Osteocyte (in vitro differentiated cells): ENCODE data around the gene EXOC6. TPM values are rescaled to one million over a fixed set of nuclear protein-coding genes. Genes with fewer than 3 reads are reported as not detected.
"Not testable (repeated sequence)": the region's sequence is repeated elsewhere in the genome, so short reads cannot be mapped to it uniquely, and the experiment has no call there.

Experiments
- DNase-seq: peaks from one replicate; pipeline ENCODE4 v3.0.0; 2021; ENCODE audit warnings: mixed read lengths; ENCODE audit not compliant: unreplicated experiment; ENCODE audit errors: extremely low spot score
- H3K27ac Mint-ChIP-seq: one replicate; pipeline ENCODE4 v1.8.0; 2021; ENCODE audit warnings: mild to moderate bottlenecking, mixed read lengths; ENCODE audit not compliant: unreplicated experiment
- H3K27me3 Mint-ChIP-seq: one replicate; pipeline ENCODE4 v1.8.0; 2021; ENCODE audit warnings: mixed read lengths; ENCODE audit not compliant: unreplicated experiment
- H3K36me3 Mint-ChIP-seq: one replicate; pipeline ENCODE4 v1.8.0; 2021; ENCODE audit warnings: mixed read lengths; ENCODE audit not compliant: unreplicated experiment
- H3K4me1 Mint-ChIP-seq: one replicate; pipeline ENCODE4 v1.8.0; 2021; ENCODE audit warnings: mixed read lengths; ENCODE audit not compliant: unreplicated experiment
- H3K4me3 Mint-ChIP-seq: one replicate; pipeline ENCODE4 v1.8.0; 2021; ENCODE audit warnings: mild to moderate bottlenecking, moderate library complexity, mixed read lengths; ENCODE audit not compliant: unreplicated experiment
- H3K9me3 Mint-ChIP-seq: one replicate; pipeline ENCODE4 v1.8.0; 2021; ENCODE audit warnings: mixed read lengths; ENCODE audit not compliant: unreplicated experiment
- CTCF ChIP-seq: fragments of 200-600 bp; sonication (generic); IDR thresholded peaks from 2 replicates; pipeline ENCODE4 v1.5.0; 2021; ENCODE audit warnings: antibody characterized with exemption, mild to moderate bottlenecking, moderate library complexity
- total RNA-seq: library from RNA; stranded (reverse); gene quantifications from 2 replicates; pipeline ENCODE4 v1.2.1, GENCODE V29; 2021

The EXOC6 gene
- total RNA-seq, 1 donor from 2014 or later, result 8.5 TPM

GRCh38 chr10:92901819-92902251 is 53.5 kb downstream of the EXOC6 start:
- TF ChIP-seq CTCF, result no peak
- no peak for DNase-seq
- Mint-ChIP-seq H3K9me3 (no peaks in the 10 kb centered on the region), H3K27me3 (no peaks in the 10 kb centered on the region), H3K36me3 (peaks cover 9% of the 10 kb centered on the region), H3K27ac (no peak overlapping the region), H3K4me3 (no peak overlapping the region), H3K4me1 (no peaks in the 10 kb centered on the region)

GRCh38 chr10:92903633-92904032 is 55.3 kb downstream of the EXOC6 start:
- Mint-ChIP-seq H3K9me3 (no peaks in the 10 kb centered on the region), H3K36me3 (peaks cover 9% of the 10 kb centered on the region), H3K27ac (no peak overlapping the region), H3K4me1 (no peaks in the 10 kb centered on the region), H3K4me3 (no peak overlapping the region), H3K27me3 (no peaks in the 10 kb centered on the region)
- DNase-seq, result no peak
- TF ChIP-seq CTCF, result no peak

GRCh38 chr10:92907280-92907679 is 59.0 kb downstream of the EXOC6 start:
- Mint-ChIP-seq H3K9me3 (no peaks in the 10 kb centered on the region), H3K4me1 (no peaks in the 10 kb centered on the region), H3K36me3 (peaks cover 9% of the 10 kb centered on the region), H3K27ac (no peak overlapping the region), H3K4me3 (no peak overlapping the region), H3K27me3 (no peaks in the 10 kb centered on the region)
- DNase-seq, result no peak
- TF ChIP-seq CTCF, result no peak

- H3K27ac Mint-ChIP-seq, H3K4me3 Mint-ChIP-seq, DNase-seq, H3K9me3 Mint-ChIP-seq, H3K36me3 Mint-ChIP-seq, H3K27me3 Mint-ChIP-seq, H3K4me1 Mint-ChIP-seq: not testable (repeated sequence)
These were observed 64.3 kb downstream of the EXOC6 start for GRCh38 chr10:92912631-92913030.

GRCh38 chr10:92913973-92914372 is 65.7 kb downstream of the EXOC6 start:
- no peaks in the 10 kb centered on the region for H3K27me3 Mint-ChIP-seq
- H3K9me3 Mint-ChIP-seq, result no peaks in the 10 kb centered on the region
- H3K36me3 Mint-ChIP-seq, result peaks cover 3% of the 10 kb centered on the region
- no peaks in the 10 kb centered on the region for H3K4me1 Mint-ChIP-seq
- H3K4me3 Mint-ChIP-seq, result no peak overlapping the region
- H3K27ac Mint-ChIP-seq, result no peak overlapping the region
- TF ChIP-seq CTCF, result no peak
- no peak for DNase-seq
